ENCODE results near the gene BCAS4. TPM values are rescaled to one million over a fixed set of nuclear protein-coding genes. Genes with fewer than 3 reads are reported as not detected.

Gene BCAS4
- polyA plus RNA-seq, 1 experiment, result 37.3 TPM

DNA sequence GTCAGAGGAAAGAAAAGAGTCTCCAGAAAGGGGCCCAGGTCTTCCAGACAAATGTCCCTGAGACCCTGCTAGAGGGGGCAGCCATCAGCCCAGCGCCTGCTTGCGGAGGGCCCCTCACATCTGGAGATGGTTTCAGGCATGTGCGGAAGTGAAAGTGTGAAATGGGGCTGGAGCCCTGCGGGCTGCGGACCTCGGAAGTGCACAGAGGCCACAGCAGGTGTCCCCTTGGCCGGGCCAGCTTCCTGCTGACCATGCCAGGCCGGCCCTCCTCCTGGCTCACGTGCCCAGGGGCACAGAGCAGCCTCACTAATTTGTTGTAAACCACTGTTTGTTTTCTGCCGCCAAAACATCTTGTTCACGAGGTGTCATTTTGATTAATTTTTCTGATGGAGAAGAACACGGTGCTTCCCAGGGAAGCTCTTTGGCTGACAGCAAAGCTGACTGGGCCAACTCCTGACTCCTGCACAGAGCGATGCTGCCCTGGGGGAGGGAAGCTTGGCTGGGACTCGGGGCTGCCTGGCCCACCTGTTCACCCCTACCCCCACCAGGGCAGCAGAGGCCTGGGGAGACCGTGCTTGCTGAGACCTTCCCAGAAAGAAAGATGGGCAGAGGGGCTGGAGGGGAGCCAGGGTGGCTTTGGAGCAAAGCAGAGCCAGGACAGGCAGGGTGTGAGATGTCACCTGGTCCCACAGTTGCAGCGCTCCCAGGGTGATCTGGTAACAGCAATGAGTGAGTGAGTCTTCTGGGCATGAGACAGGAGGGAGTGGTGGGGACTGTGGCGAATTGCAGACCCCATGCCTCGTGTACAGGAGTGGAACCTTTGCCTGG lies 54.2 kb downstream of the BCAS4 start:
- H3K27ac ChIP-seq (ENCODE audit: low read depth, low read length), result no peak overlapping the region
- H3K27me3 ChIP-seq (ENCODE audit: control insufficient read depth, insufficient read depth, low read length), result no peaks in the 10 kb centered on the region
- DNase-seq (ENCODE audit: low read depth, low spot score), result no peak
- CTCF ChIA-PET, result no interaction called here
- H3K4me3 ChIP-seq (ENCODE audit: low read depth, low read length), result no peak overlapping the region
- TF ChIP-seq, protein P1, sequence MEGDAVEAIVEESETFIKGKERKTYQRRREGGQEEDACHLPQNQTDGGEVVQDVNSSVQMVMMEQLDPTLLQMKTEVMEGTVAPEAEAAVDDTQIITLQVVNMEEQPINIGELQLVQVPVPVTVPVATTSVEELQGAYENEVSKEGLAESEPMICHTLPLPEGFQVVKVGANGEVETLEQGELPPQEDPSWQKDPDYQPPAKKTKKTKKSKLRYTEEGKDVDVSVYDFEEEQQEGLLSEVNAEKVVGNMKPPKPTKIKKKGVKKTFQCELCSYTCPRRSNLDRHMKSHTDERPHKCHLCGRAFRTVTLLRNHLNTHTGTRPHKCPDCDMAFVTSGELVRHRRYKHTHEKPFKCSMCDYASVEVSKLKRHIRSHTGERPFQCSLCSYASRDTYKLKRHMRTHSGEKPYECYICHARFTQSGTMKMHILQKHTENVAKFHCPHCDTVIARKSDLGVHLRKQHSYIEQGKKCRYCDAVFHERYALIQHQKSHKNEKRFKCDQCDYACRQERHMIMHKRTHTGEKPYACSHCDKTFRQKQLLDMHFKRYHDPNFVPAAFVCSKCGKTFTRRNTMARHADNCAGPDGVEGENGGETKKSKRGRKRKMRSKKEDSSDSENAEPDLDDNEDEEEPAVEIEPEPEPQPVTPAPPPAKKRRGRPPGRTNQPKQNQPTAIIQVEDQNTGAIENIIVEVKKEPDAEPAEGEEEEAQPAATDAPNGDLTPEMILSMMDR (IDR thresholded peaks at IDR 0.05; ENCODE audit: low read depth, low read length), result no peak
- POLR2A ChIA-PET, result interaction anchor here (0.6 kb wide), 1 partner anchor 109 kb away, joined by 3 read pairs; no protein-coding TSS in a partner anchor
- no peaks in the 10 kb centered on the region for H3K9me3 ChIP-seq (ENCODE audit: control insufficient read depth, insufficient read depth, low read length)

DNA sequence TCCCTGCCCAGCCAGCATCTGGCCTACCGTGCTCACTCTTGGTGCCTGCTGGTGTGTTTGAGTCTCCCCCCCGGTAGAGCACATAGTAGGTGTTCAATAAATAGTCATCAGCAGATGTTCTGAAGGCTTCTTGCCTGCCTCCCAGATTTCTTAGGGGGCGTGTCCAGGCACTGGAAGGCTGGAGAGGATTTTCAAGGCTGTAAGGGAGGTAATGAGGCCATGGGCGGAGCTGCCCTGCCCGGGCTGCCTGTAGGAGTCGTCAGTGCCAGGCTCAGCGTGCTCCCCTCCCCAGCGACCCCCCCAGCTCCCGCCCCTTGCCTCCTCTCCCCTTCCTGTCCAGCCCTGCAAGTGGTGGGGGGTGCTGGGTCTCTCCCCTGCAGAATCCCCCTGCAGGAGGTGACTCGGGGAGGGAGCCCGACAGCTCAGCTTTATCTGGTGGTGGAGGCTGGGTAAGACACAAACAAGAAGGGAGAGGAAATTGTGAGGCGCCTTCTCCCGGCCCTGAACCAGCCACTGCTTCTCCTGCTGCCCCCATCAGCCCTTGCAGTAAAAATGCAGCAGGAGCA lies 55.9 kb downstream of the BCAS4 start:
- Histone ChIP-seq H3K27ac (ENCODE audit: low read depth, low read length) (no peak overlapping the region), H3K27me3 (ENCODE audit: control insufficient read depth, insufficient read depth, low read length) (no peaks in the 10 kb centered on the region), H3K9me3 (ENCODE audit: control insufficient read depth, insufficient read depth, low read length) (no peaks in the 10 kb centered on the region), H3K4me3 (ENCODE audit: low read depth, low read length) (no peak overlapping the region)
- ChIA-PET CTCF (no interaction called here), POLR2A (no interaction called here)
- TF ChIP-seq, protein P1 (IDR thresholded peaks at IDR 0.05; ENCODE audit: low read depth, low read length), result no peak
- DNase-seq (ENCODE audit: low read depth, low spot score), result no peak

DNA sequence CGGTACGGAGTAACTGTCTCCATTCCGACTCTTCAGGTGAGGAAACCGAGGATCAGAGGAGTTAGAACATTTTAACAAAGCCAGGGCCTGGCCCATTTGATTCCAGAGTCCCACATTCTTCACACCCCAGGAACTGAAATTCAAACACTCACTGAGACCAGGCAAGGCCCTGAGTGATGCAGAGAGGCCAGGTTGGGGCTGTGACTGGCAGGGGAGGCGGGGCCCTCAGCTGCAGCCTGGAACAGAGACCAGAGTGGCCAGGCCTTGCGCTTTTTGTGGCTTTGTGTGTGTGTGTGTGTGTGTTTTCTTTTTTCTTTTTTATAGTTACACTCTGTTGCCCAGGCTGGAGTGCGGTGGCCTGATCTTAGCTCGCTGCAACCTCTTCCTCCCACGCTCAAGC lies 57.2 kb downstream of the BCAS4 start:
- Histone ChIP-seq H3K27ac (ENCODE audit: low read depth, low read length) (no peak overlapping the region), H3K9me3 (ENCODE audit: control insufficient read depth, insufficient read depth, low read length) (no peaks in the 10 kb centered on the region), H3K4me3 (ENCODE audit: low read depth, low read length) (no peak overlapping the region), H3K27me3 (ENCODE audit: control insufficient read depth, insufficient read depth, low read length) (no peaks in the 10 kb centered on the region)
- POLR2A ChIA-PET, result no interaction called here
- TF ChIP-seq, protein P1 (IDR thresholded peaks at IDR 0.05; ENCODE audit: low read depth, low read length), result no peak
- CTCF ChIA-PET, result no interaction called here
- DNase-seq (ENCODE audit: low read depth, low spot score), result no peak

DNA sequence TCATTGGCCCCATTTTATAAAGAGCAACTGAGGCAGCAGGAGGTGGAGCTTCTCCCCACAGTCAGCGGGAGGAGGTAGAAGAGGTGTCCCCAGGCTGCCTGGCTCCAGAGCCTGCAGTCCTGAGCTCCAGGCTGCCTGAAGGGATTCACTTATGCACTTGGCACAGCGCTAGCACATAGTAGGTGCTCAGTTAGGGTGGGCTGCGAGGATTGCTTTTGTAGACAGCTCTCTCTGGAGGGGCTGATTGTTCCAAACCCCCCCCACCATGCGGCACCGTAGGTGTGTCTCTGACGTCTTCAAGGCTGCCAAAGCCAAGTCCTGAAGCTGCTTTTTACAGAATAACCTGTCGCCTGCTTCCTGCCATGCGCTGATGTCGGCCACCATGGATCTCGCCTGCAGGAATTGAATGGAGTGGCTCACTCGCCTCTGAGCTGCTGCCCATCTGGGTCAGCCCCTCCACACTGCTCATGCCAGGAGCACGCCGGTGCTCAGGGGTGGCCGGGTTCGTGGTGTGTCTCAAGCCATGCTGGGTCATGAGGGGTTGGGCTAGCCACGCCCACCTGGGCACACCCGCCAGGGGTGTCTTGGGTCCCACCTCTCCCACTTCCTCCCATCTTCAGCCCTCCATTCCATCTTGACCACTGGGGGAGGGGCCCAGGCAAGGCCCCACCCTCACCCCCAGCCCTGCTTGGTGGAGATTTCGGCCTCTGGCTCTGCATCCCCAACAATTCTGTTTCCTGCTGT lies 59.8 kb downstream of the BCAS4 start:
- no peaks in the 10 kb centered on the region for H3K27me3 ChIP-seq (ENCODE audit: control insufficient read depth, insufficient read depth, low read length)
- CTCF ChIA-PET, result no interaction called here
- H3K9me3 ChIP-seq (ENCODE audit: control insufficient read depth, insufficient read depth, low read length), result no peaks in the 10 kb centered on the region
- TF ChIP-seq, protein P1 (IDR thresholded peaks at IDR 0.05; ENCODE audit: low read depth, low read length), result no peak
- H3K27ac ChIP-seq (ENCODE audit: low read depth, low read length), result no peak overlapping the region
- no peak overlapping the region for H3K4me3 ChIP-seq (ENCODE audit: low read depth, low read length)
- POLR2A ChIA-PET, result no interaction called here
- DNase-seq (ENCODE audit: low read depth, low spot score), result no peak

All from AG04450 (cell line).